Transverse colon (tissue), 4 donors: ENCODE data around the gene KLHDC1. TPM values are rescaled to one million over a fixed set of nuclear protein-coding genes. Genes with fewer than 3 reads are reported as not detected.

Experiments used
- DNase-seq: peaks from one replicate; pipeline ENCODE4 v3.0.0-alpha.2; 2019
- H3K27ac ChIP-seq, 4 donors: fragments of 200-600 bp; sonication (generic); 2 replicates each; pipeline ENCODE4 v1.5.1; 2016 to 2018; ENCODE audit warnings: inconsistent platforms in 4 of 4
- H3K27me3 ChIP-seq: fragments of 200-600 bp; sonication (generic); 2 replicates; pipeline ENCODE4 v1.5.1; 2017; ENCODE audit warnings: inconsistent platforms
- H3K36me3 ChIP-seq, 4 donors: fragments of 200-600 bp; sonication (generic); 2 replicates each; pipeline ENCODE4 v1.5.1; 2017 to 2019; ENCODE audit warnings: inconsistent platforms in 4 of 4
- H3K4me1 ChIP-seq, 4 donors: fragments of 200-600 bp; sonication (generic); 2 replicates each; pipeline ENCODE4 v1.5.1; 2017 to 2020; ENCODE audit warnings: inconsistent platforms in 4 of 4
- H3K4me3 ChIP-seq, 4 donors: fragments of 200-600 bp; sonication (generic); 1 replicate in 1 of 4; 2 replicates in 3 of 4; pipeline versions ENCODE4 v1.5.1 to v1.6.1; 2017 to 2019; ENCODE audit warnings: inconsistent platforms in 4 of 4
- H3K9me3 ChIP-seq, 2 donors: fragments of 200-600 bp; sonication (generic); 2 replicates each; pipeline ENCODE4 v1.5.1; 2017 to 2019; ENCODE audit warnings: inconsistent platforms in 2 of 2
- EP300 ChIP-seq: sonication (generic); formaldehyde crosslinking; IDR thresholded peaks from one replicate; pipeline ENCODE4 v1.6.1; 2017; ENCODE audit warnings: antibody characterized with exemption, low read depth
- POLR2A ChIP-seq: fragments of 450-650 bp; IDR thresholded peaks from one replicate; pipeline ENCODE4 v1.6.1; 2016; ENCODE audit warnings: antibody characterized with exemption, mild to moderate bottlenecking, moderate library complexity
- POLR2AphosphoS5 ChIP-seq, 3 donors: sonication (generic); formaldehyde crosslinking; IDR thresholded peaks; one replicate each; pipeline ENCODE4 v1.6.1; 2016; ENCODE audit warnings: antibody characterized with exemption in 3 of 3
- WGBS, 2 donors: methylation state at CpG; one replicate each; pipeline ENCODE4 v1.1.5; 2018; ENCODE audit warnings: low coverage in 1 of 2; 5-methylcytosine and 5-hydroxymethylcytosine counted together
- in situ Hi-C, 4 donors: fragments of 200-750 bp; cut with MboI; loops; one replicate each; pipeline versions ENCODE4 v1.15.0 to v1.15.1; 2017; ENCODE audit warnings: low sequenced_read_pairs in 3 of 4, low pct_ligation_motif_present in 1 of 4, low pct_unique_long_range_greater_than_20kb in 1 of 4
- intact Hi-C: fragments of 100-400 bp; cut with DNase I; formaldehyde crosslinking; loops from one replicate; pipeline ENCODE4 v1.15.1; 2023; ENCODE audit warnings: low total_unique reads
- total RNA-seq, 4 donors: library from RNA; depleted of rRNA; stranded (reverse); fragments of >200 nt; gene quantifications; one replicate each; pipeline ENCODE4 v1.1.0, GENCODE V29; 2016
- TF ChIP-seq, protein P1 (sequence below), 5 experiments: fragments of 200-600 bp in 3 of 5; fragments of 450-650 bp in 2 of 5; sonication (generic) in 3 of 5; IDR thresholded peaks; 1 replicate in 2 of 5; 2 replicates in 3 of 5; pipeline ENCODE4 v1.5.1; 2016 to 2017; ENCODE audit warnings: antibody characterized with exemption in 5 of 5, inconsistent platforms in 3 of 5, mild to moderate bottlenecking in 2 of 5, moderate library complexity in 1 of 5

Gene KLHDC1
- total RNA-seq, 4 donors from 2014 or later: 4.0 to 9.4 (median 7.9) TPM

DNA sequence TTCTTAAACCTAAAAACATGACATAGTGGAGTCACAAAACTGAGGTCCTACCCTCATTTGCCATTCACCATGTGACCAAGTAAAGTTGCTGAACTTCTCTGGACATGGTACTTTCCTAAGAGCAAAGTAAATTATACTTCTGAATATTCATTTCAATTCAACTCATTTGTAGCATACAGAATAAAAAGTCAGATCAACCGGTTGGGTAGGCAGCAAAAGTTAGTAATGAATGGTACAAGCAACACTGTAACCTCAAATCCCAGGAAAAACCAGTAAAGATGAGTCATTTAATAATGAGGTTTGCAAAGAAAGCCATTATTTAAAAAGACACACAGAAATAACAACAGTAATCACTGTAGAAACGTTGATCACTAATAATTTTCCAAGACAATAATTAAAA is 13.6 kb upstream of the KLHDC1 start:
- no peak for DNase-seq
- TF ChIP-seq POLR2A: no peak
- intact Hi-C loops: no loop called here
- 68 to 74% methylated on average over 2 of the region's 2 CpGs for WGBS, 2 donors
- Histone ChIP-seq H3K27ac (no peak overlapping the region), H3K4me3 (no peak overlapping the region), H3K27me3 (no peaks in the 10 kb centered on the region), H3K9me3 (no peaks in the 10 kb centered on the region), H3K4me1 (no peaks in the 10 kb centered on the region), H3K36me3 (no peaks in the 10 kb centered on the region)
- in situ Hi-C loops: no loop called here

DNA sequence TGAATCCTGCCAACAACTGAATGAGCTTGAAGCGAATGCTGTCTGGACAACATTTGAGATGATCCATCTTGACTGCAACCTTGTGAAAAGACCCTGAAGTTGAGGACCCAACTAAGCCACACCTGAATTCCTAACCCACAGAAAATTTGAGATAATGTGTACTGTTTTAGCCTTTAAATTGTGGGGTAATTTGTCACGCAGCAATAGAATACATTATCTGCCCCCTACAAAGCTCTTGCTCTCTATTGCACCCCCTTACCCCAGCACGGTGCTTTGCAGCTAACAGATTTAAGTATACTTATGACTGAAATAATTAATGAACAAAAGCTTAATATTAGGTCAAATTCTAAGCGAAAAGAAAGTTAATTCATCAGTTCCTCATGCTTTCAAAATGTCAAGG is 6.5 kb upstream of the KLHDC1 start:
- no peak overlapping the region for H3K27ac ChIP-seq
- H3K27me3 ChIP-seq: no peaks in the 10 kb centered on the region
- H3K9me3 ChIP-seq: no peaks in the 10 kb centered on the region
- no peak overlapping the region for H3K4me3 ChIP-seq
- in situ Hi-C loops (no loop called here), intact Hi-C loops (no loop called here)
- no peaks in the 10 kb centered on the region for H3K36me3 ChIP-seq
- no peak for DNase-seq
- no peak for TF ChIP-seq EP300
- TF ChIP-seq POLR2A: no peak
- TF ChIP-seq POLR2AphosphoS5 (IDR thresholded peaks at IDR 0.05): no peak
- TF ChIP-seq, protein P1, sequence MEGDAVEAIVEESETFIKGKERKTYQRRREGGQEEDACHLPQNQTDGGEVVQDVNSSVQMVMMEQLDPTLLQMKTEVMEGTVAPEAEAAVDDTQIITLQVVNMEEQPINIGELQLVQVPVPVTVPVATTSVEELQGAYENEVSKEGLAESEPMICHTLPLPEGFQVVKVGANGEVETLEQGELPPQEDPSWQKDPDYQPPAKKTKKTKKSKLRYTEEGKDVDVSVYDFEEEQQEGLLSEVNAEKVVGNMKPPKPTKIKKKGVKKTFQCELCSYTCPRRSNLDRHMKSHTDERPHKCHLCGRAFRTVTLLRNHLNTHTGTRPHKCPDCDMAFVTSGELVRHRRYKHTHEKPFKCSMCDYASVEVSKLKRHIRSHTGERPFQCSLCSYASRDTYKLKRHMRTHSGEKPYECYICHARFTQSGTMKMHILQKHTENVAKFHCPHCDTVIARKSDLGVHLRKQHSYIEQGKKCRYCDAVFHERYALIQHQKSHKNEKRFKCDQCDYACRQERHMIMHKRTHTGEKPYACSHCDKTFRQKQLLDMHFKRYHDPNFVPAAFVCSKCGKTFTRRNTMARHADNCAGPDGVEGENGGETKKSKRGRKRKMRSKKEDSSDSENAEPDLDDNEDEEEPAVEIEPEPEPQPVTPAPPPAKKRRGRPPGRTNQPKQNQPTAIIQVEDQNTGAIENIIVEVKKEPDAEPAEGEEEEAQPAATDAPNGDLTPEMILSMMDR (IDR thresholded peaks at IDR 0.05): no peak
- peaks cover 0 to 13% (median 5%) of the 10 kb centered on the region in 4 donors for H3K4me1 ChIP-seq
- WGBS, 2 donors: 95 to 98% methylated on average over 3 to 4 of the region's 4 CpGs

DNA sequence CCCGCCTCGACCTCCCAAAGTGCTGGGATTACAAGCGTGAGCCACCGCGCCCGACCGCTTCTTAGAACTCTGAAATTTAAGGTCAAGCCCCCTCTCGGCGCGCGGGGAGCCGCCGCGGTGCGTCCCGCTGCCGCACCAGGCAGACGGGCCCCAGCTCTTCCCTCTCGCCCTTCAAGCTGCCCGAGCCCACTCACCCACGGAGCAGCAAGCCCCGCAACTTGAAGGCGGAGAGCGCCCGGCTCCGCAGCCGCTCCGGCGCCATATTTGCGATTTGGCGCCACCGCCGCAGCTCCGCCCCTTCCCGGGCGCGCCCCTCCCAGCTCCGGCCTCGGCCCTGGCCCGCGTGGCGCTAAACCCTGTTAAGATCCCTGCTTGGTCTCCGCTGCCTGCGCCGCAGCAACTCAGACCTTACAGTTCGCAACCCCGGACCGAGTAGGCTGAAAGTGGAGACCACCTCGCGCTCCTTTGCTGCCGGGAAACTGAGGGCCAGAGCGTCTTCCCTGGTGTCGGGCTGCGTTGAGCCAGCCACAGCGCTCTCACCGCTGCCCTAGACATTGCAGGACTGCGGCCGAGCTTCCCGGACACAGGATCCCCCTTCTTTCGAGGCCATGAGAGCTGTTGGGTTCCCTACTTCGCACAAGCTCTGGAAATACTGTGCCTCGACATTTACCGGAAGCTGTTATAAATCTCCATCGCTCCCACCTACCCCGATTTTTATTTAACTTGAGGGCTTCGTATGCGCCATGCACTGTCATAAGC is 4.8 kb upstream of the KLHDC1 start, which contains the start of gene POLE2:
POLE2 (minus strand) TSS at position 273 of the 759 bp plus-strand sequence; CDS start at position 262, 11 bp downstream.
- Histone ChIP-seq H3K27ac (peak within 1 kb of the TSS; percentile 79 to 81 (median 80)), H3K4me1 (peaks cover 0 to 25% (median 5%) of the 10 kb centered on the region in 4 donors), H3K36me3 (no peaks in the 10 kb centered on the region), H3K9me3 (no peaks in the 10 kb centered on the region), H3K27me3 (no peaks in the 10 kb centered on the region), H3K4me3 (peak within 1 kb of the TSS; percentile 61 to 79 (median 72))
- 14 to 100% methylated on average over 1 to 54 of the region's 67 CpGs for WGBS, 2 donors
- intact Hi-C loops (no loop called here), in situ Hi-C loops (no loop called here)
- TF ChIP-seq EP300: no peak
- TF ChIP-seq, protein P1 (IDR thresholded peaks at IDR 0.05): no peak
- peak; percentile 14 for TF ChIP-seq POLR2A
- TF ChIP-seq POLR2AphosphoS5 (IDR thresholded peaks at IDR 0.05): peak in 2 of 3 donors; percentile 10 to 31
- DNase-seq: peak; percentile 78

DNA sequence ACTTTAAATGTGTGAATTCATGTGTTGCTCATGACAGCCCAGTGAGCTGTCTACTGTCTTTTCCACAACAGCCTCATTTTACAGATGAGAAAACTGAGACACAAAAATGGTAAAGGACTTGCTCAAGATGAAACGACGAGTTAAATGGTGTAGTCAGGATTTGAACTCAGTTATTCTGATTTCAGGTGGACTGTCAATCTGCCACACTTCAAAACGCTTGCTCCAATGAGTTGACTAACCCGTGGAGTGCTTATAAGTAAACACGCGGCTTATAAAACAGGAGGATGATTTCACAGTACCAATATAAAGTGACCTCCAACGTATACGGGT is 4.3 kb upstream of the KLHDC1 start:
- Histone ChIP-seq H3K4me3 (peak overlapping the region in 1 of 4 donors; percentile 79), H3K27me3 (no peaks in the 10 kb centered on the region)

More for the DNA sequence above, 4.3 kb upstream of the KLHDC1 start:
- peak overlapping the region; percentile 79 to 81 (median 80) for H3K27ac ChIP-seq
- in situ Hi-C loops: no loop called here
- 90 to 91% methylated on average over 8 of the region's 8 CpGs for WGBS, 2 donors
- TF ChIP-seq POLR2AphosphoS5 (IDR thresholded peaks at IDR 0.05): no peak
- TF ChIP-seq POLR2A: no peak
- TF ChIP-seq EP300: no peak
- TF ChIP-seq, protein P1 (IDR thresholded peaks at IDR 0.05): no peak
- no peaks in the 10 kb centered on the region for H3K36me3 ChIP-seq
- H3K9me3 ChIP-seq: no peaks in the 10 kb centered on the region
- H3K4me1 ChIP-seq: peaks cover 0 to 25% (median 5%) of the 10 kb centered on the region in 4 donors
- intact Hi-C loops: no loop called here
- no peak for DNase-seq
